ENCODE measurements around the gene LRIT3.
A peak's percentile ranks its signal among the peaks of the same experiment; 100 is the strongest.

Gene LRIT3

DNA sequence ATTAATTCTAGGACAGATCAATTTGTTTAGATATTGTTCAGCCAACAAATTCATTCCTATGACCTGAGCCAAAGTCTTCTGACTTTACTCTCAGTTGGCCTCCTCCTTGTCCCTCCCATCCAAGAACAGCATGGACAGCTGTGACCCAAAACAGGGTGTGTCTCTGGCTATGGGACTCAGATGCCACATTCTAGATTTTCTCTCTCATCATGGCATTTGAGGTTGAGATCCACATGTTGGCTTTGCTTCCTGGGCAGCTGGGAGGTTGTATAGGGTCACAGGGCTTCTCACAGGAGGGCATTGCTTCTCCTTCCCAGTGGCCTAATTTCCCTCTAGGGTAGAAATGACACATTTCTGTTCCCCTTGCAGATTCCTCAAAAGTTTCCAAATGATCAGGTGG is 42.2 kb downstream of the LRIT3 start:
- in situ Hi-C loops (cut with HindIII; ENCODE audit: low sequenced_read_pairs): no loop called here
- TF ChIP-seq CTCF (IDR thresholded peaks at IDR 0.05; ENCODE audit: low read depth, low read length): no peak
- no peak for DNase-seq (ENCODE audit: low read depth, low spot score)

GRCh38 chr4:109902559-109903251 is 54.8 kb downstream of the LRIT3 start:
- DNase-seq (ENCODE audit: low read depth, low spot score): no peak
- in situ Hi-C loops (cut with HindIII; ENCODE audit: low sequenced_read_pairs): no loop called here
- no peak for TF ChIP-seq CTCF (IDR thresholded peaks at IDR 0.05; ENCODE audit: low read depth, low read length)
- no peak overlapping the region for H3K4me3 ChIP-seq (ENCODE audit: low read depth, low read length)

More for the DNA sequence above, 42.2 kb downstream of the LRIT3 start:
- no peak overlapping the region for H3K4me3 ChIP-seq (ENCODE audit: low read depth, low read length)

GRCh38 chr4:109908731-109909130 is 60.8 kb downstream of the LRIT3 start:
- DNase-seq (ENCODE audit: low read depth, low spot score): no peak
- TF ChIP-seq CTCF (IDR thresholded peaks at IDR 0.05; ENCODE audit: low read depth, low read length): no peak
- in situ Hi-C loops (cut with HindIII; ENCODE audit: low sequenced_read_pairs): no loop called here
- H3K4me3 ChIP-seq (ENCODE audit: low read depth, low read length): no peak overlapping the region

DNA sequence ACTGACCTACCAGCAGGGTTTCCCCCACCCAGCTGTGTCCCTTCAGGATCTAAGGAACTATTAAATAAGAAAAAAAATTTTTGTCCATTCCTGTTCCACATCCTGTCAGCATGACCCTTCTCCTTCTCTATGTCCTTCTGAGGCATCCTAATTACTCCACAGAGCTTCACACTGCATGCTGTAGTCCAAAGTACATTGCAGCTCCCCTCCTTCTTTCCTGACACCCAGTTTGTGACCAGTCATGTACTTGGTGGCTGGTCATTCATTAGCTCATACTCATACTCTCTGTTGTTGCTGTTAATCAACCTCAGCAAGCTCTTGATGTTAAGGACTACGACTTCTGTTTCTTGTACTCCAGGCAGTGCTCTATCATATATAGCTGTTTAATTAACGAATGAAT is 62.3 kb downstream of the LRIT3 start:
- DNase-seq (ENCODE audit: low read depth, low spot score): no peak
- TF ChIP-seq CTCF (IDR thresholded peaks at IDR 0.05; ENCODE audit: low read depth, low read length): no peak
- no peak overlapping the region for H3K4me3 ChIP-seq (ENCODE audit: low read depth, low read length)
- in situ Hi-C loops (cut with HindIII; ENCODE audit: low sequenced_read_pairs): no loop called here

DNA sequence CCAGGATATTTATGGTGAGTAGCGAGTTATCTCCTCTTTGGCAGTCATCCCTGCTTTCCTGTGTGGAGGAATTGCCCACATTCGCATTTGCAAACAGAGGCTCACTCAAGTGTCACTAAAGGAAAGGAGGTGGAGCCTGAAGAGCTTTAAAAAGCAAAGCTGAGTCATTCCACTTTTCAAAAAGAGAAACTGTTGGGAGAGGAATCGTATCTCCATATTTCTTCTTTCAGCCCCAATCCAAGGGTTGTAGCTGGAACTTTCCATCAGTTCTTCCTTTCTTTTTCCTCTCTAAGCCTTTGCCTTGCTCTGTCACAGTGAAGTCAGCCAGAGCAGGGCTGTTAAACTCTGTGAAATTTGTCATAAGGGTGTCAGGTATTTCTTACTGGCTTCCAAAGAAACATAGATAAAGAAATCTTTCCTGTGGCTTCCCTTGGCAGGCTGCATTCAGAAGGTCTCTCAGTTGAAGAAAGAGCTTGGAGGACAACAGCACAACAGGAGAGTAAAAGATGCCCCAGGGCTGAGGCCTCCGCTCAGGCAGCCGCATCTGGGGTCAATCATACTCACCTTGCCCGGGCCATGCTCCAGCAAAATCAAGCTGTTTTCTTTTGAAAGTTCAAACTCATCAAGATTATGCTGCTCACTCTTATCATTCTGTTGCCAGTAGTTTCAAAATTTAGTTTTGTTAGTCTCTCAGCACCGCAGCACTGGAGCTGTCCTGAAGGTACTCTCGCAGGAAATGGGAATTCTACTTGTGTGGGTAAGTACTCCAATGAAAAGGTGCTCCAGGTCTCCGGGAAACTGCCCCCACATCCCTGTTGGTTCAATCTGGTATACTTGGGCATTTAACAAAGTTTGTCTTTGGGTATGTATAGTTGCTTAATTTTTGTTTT is 65.0 kb downstream of the LRIT3 start, which contains the start of gene EGF:
Gene EGF, plus strand, starts transcription at position 178 of the 890 bp plus-strand sequence. Its CDS starts 453 bp downstream, at position 631.
- H3K4me3 ChIP-seq (ENCODE audit: low read depth, low read length): no peak within 1 kb of the TSS
- peak; percentile 63 for DNase-seq (ENCODE audit: low read depth, low spot score)
- in situ Hi-C loops (cut with HindIII; ENCODE audit: low sequenced_read_pairs): no loop called here
- no peak for TF ChIP-seq CTCF (IDR thresholded peaks at IDR 0.05; ENCODE audit: low read depth, low read length)

GRCh38 chr4:109913596-109914241 is 65.8 kb downstream of the LRIT3 start:
- H3K4me3 ChIP-seq (ENCODE audit: low read depth, low read length): no peak overlapping the region
- in situ Hi-C loops (cut with HindIII; ENCODE audit: low sequenced_read_pairs): no loop called here
- TF ChIP-seq CTCF (IDR thresholded peaks at IDR 0.05; ENCODE audit: low read depth, low read length): no peak
- no peak for DNase-seq (ENCODE audit: low read depth, low spot score)
